ENCODE measurements around the gene PLK3.

DNA sequence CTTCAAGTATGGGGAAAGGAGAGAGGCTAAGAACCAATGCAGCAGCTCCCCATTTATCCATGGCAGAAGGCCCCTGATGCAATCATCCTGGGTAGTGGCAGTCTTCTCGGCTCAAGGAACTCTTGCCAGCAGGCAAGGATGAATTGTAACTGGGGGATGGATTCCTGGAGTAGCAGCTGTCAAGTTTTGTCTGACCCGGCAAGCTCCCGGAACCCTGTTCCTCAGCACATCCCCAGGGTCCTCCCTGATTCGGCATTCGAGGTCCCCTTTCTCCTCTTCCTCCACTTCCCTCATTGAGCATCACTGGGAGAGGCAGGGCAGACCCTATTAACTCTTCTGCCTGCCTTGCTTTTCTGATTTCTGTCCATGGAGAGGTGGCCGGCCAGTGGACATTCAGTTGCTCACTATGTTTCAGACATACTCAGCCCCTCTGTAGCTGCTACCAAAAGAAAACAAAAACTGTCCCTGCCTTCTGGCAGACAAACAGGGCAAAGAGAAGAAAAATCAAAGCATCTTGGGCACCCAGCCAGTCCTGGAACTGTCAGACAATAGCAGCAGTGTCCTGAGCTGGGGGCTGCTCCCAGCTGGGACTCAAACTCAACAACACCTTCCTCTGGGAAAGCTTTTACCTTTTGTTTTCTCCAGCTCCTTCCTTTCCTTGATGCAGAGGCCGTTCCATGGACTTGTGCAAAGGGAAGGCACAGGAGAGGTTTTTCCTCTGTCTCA lies 48.4 kb downstream of the PLK3 start:
- TF ChIP-seq POLR2A (IDR thresholded peaks at IDR 0.05; ENCODE audit: low read length) (no peak), GATA1 (IDR thresholded peaks at IDR 0.05; ENCODE audit: low read depth, low read length) (no peak)

Measured in erythroblast (primary cell).